Activated naive CD8-positive, alpha-beta T cell (primary cell): ENCODE results near the gene LYPD8.

ENCODE experiments used
- H3K27ac Mint-ChIP-seq: one replicate; pipeline ENCODE4 v1.8.0; 2021; ENCODE audit warnings: mixed read lengths
- H3K27me3 Mint-ChIP-seq: one replicate; pipeline ENCODE4 v1.8.0; 2021; ENCODE audit warnings: mixed read lengths
- H3K36me3 Mint-ChIP-seq: one replicate; pipeline ENCODE4 v1.8.0; 2021; ENCODE audit warnings: mixed read lengths
- H3K4me1 Mint-ChIP-seq: one replicate; pipeline ENCODE4 v1.8.0; 2021; ENCODE audit warnings: low read depth, mixed read lengths
- H3K4me3 Mint-ChIP-seq: one replicate; pipeline ENCODE4 v1.8.0; 2021; ENCODE audit warnings: mild to moderate bottlenecking, mixed read lengths
- H3K9me3 Mint-ChIP-seq: one replicate; pipeline ENCODE4 v1.8.0; 2021; ENCODE audit warnings: low read depth, mixed read lengths

The LYPD8 gene

DNA sequence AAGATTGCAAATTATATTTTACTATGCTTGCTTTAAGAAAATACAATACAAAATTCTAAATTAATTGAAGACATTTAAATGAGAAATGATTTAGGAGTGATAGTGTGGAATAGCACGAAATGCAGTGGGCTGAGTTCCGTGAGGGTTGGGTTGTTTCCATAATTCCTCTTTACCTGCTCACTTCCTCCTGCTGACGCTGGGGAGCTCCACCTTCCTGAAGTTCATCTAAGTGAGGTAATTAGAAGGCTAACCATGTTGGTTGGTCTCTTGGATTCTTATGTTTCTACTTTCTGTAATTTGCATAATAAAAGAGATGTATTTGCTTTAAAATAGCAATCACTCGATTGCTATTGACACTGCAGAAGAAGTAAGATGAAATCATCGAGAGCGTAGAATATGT lies 57.7 kb downstream of the LYPD8 start:
- Mint-ChIP-seq H3K4me1 (no peaks in the 10 kb centered on the region), H3K9me3 (no peaks in the 10 kb centered on the region), H3K27me3 (peaks cover 6% of the 10 kb centered on the region), H3K36me3 (no peaks in the 10 kb centered on the region), H3K27ac (no peak overlapping the region), H3K4me3 (no peak overlapping the region)

- no peaks in the 10 kb centered on the region for H3K9me3 Mint-ChIP-seq
- no peak overlapping the region for H3K4me3 Mint-ChIP-seq
- H3K27ac Mint-ChIP-seq: no peak overlapping the region
- H3K4me1 Mint-ChIP-seq: no peaks in the 10 kb centered on the region
- peaks cover 6% of the 10 kb centered on the region for H3K27me3 Mint-ChIP-seq
- no peaks in the 10 kb centered on the region for H3K36me3 Mint-ChIP-seq
These were observed 58.8 kb downstream of the LYPD8 start for GRCh38 chr1:248696774-248697173.

DNA sequence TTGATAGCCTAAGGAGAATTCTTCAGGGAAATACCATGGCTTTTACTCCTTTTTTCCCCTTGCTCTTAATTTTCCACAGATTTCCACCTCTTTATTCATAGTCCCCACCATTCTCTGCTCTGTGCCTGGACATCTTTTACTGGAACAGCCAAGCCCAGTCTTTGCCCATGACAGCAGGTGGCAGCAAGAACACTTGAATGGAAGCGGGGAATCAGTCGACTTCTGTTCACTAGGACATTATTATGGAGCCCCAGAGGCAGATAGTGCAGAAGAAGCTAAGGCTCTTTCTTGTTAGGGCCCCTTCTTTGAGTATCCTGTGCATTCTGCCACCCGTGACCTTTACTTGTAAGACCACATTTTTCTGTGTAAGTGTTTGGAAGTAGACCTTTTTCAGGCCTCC lies 59.3 kb downstream of the LYPD8 start:
- H3K4me1 Mint-ChIP-seq: no peaks in the 10 kb centered on the region
- no peaks in the 10 kb centered on the region for H3K9me3 Mint-ChIP-seq
- no peaks in the 10 kb centered on the region for H3K36me3 Mint-ChIP-seq
- no peak overlapping the region for H3K4me3 Mint-ChIP-seq
- peaks cover 6% of the 10 kb centered on the region for H3K27me3 Mint-ChIP-seq
- H3K27ac Mint-ChIP-seq: no peak overlapping the region

- Mint-ChIP-seq H3K4me3 (no peak overlapping the region), H3K27ac (no peak overlapping the region), H3K9me3 (no peaks in the 10 kb centered on the region)
These were observed 60.0 kb downstream of the LYPD8 start for GRCh38 chr1:248695451-248696132.

GRCh38 chr1:248691567-248692155 lies 63.9 kb downstream of the LYPD8 start:
- H3K27ac Mint-ChIP-seq: no peak overlapping the region
- H3K9me3 Mint-ChIP-seq: no peaks in the 10 kb centered on the region
- no peak overlapping the region for H3K4me3 Mint-ChIP-seq
- peaks cover 3% of the 10 kb centered on the region for H3K27me3 Mint-ChIP-seq
- H3K36me3 Mint-ChIP-seq: no peaks in the 10 kb centered on the region
- peaks cover 3% of the 10 kb centered on the region for H3K4me1 Mint-ChIP-seq

More at GRCh38 chr1:248695451-248696132, 60.0 kb downstream of the LYPD8 start:
- Mint-ChIP-seq H3K36me3 (no peaks in the 10 kb centered on the region), H3K4me1 (no peaks in the 10 kb centered on the region), H3K27me3 (peaks cover 6% of the 10 kb centered on the region)
